ENCODE results near the gene SLC25A11.

DNA sequence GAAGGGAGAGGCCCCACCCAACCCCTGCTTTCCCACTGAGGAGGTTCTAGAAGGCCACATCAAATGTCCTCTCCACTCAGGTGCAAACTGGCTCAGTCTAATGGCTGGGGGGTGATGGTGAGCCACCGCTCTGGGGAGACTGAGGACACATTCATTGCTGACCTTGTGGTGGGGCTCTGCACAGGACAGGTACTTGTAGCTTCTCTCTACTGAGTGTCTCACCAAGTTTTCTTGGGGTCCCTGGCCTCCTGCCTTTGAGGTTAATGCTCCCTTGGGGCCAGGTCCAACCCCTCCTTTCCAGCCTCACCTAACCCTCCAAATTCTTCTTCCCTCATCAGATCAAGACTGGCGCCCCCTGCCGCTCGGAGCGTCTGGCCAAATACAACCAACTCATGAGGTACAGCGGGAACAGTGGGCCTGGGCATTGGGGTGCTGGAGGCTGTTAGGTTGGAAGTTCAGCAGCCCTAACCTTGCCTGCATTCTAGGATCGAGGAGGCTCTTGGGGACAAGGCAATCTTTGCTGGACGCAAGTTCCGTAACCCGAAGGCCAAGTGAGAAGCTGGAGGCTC, 16.7 kb upstream of the SLC25A11 start:
- TF ChIP-seq CTCF (IDR thresholded peaks at IDR 0.05) (peak in 1 of 7 experiments; percentile 15), POLR2A (IDR thresholded peaks at IDR 0.05) (no peak), EP300 (IDR thresholded peaks at IDR 0.05) (no peak), POLR2AphosphoS5 (IDR thresholded peaks at IDR 0.05) (no peak)

Measured in stomach (tissue), 4 donors.